Measurements from ENCODE around the gene CDK10. TPM values are rescaled to one million over a fixed set of nuclear protein-coding genes. Genes with fewer than 3 reads are reported as not detected.

Gene CDK10
- polyA plus RNA-seq, 4 donors, result 100 to 239 (median 167) TPM

GRCh38 chr16:89733322-89733721 is 46.8 kb downstream of the CDK10 start:
- DNase-seq, result no peak
- no peak for FAIRE-seq
- 86 to 89% (median 88%) methylated on average over 17 of the region's 17 CpGs for WGBS, 3 donors
- H3K27me3 ChIP-seq (ENCODE audit: control insufficient read depth in 3 of 3, insufficient read depth in 3 of 3, low read length in 3 of 3), result no peaks in the 10 kb centered on the region
- H3K36me3 ChIP-seq (ENCODE audit: control insufficient read depth in 3 of 3, insufficient read depth in 2 of 3, low read depth in 1 of 3, low read length in 3 of 3), result peaks cover 18 to 100% (median 42%) of the 10 kb centered on the region in 3 donors
- no peak overlapping the region for H3K27ac ChIP-seq (ENCODE audit: low read depth in 1 of 3, low read length in 2 of 3)
- no peaks in the 10 kb centered on the region for H3K4me1 ChIP-seq (ENCODE audit: control insufficient read depth in 3 of 3, insufficient read depth in 2 of 3, low read depth in 1 of 3, low read length in 2 of 3)
- H3K9me3 ChIP-seq (ENCODE audit: control insufficient read depth in 2 of 2, insufficient read depth in 1 of 2, low read depth in 1 of 2, low read length in 1 of 2), result no peaks in the 10 kb centered on the region
- no peak overlapping the region for H3K4me3 ChIP-seq (ENCODE audit: low read depth in 1 of 3, low read length in 3 of 3)

GRCh38 chr16:89733792-89734191 is 47.3 kb downstream of the CDK10 start:
- no peak overlapping the region for H3K27ac ChIP-seq (ENCODE audit: low read depth in 1 of 3, low read length in 2 of 3)
- DNase-seq (no peak), FAIRE-seq (no peak)
- no peak overlapping the region for H3K4me3 ChIP-seq (ENCODE audit: low read depth in 1 of 3, low read length in 3 of 3)
- 92 to 93% (median 92%) methylated on average over 21 of the region's 21 CpGs for WGBS, 3 donors
- peaks cover 21 to 100% (median 45%) of the 10 kb centered on the region in 3 donors for H3K36me3 ChIP-seq (ENCODE audit: control insufficient read depth in 3 of 3, insufficient read depth in 2 of 3, low read depth in 1 of 3, low read length in 3 of 3)
- H3K27me3 ChIP-seq (ENCODE audit: control insufficient read depth in 3 of 3, insufficient read depth in 3 of 3, low read length in 3 of 3), result no peaks in the 10 kb centered on the region
- H3K4me1 ChIP-seq (ENCODE audit: control insufficient read depth in 3 of 3, insufficient read depth in 2 of 3, low read depth in 1 of 3, low read length in 2 of 3), result no peaks in the 10 kb centered on the region
- no peaks in the 10 kb centered on the region for H3K9me3 ChIP-seq (ENCODE audit: control insufficient read depth in 2 of 2, insufficient read depth in 1 of 2, low read depth in 1 of 2, low read length in 1 of 2)

- Histone ChIP-seq H3K4me1 (ENCODE audit: control insufficient read depth in 3 of 3, insufficient read depth in 2 of 3, low read depth in 1 of 3, low read length in 2 of 3) (no peaks in the 10 kb centered on the region), H3K9me3 (ENCODE audit: control insufficient read depth in 2 of 2, insufficient read depth in 1 of 2, low read depth in 1 of 2, low read length in 1 of 2) (no peaks in the 10 kb centered on the region), H3K4me3 (ENCODE audit: low read depth in 1 of 3, low read length in 3 of 3) (no peak overlapping the region), H3K27ac (ENCODE audit: low read depth in 1 of 3, low read length in 2 of 3) (no peak overlapping the region), H3K36me3 (ENCODE audit: control insufficient read depth in 3 of 3, insufficient read depth in 2 of 3, low read depth in 1 of 3, low read length in 3 of 3) (peaks cover 22 to 98% (median 39%) of the 10 kb centered on the region in 3 donors), H3K27me3 (ENCODE audit: control insufficient read depth in 3 of 3, insufficient read depth in 3 of 3, low read length in 3 of 3) (no peaks in the 10 kb centered on the region)
- FAIRE-seq (no peak), DNase-seq (no peak)
- WGBS, 3 donors, result 97 to 100% (median 98%) methylated on average over 2 to 3 of the region's 3 CpGs
These were observed 50.1 kb downstream of the CDK10 start for GRCh38 chr16:89736554-89736953.

- no peak overlapping the region for H3K27ac ChIP-seq (ENCODE audit: low read depth in 1 of 3, low read length in 2 of 3)
- H3K36me3 ChIP-seq (ENCODE audit: control insufficient read depth in 3 of 3, insufficient read depth in 2 of 3, low read depth in 1 of 3, low read length in 3 of 3), result peaks cover 22 to 98% (median 33%) of the 10 kb centered on the region in 3 donors
- H3K4me1 ChIP-seq (ENCODE audit: control insufficient read depth in 3 of 3, insufficient read depth in 2 of 3, low read depth in 1 of 3, low read length in 2 of 3), result no peaks in the 10 kb centered on the region
- H3K4me3 ChIP-seq (ENCODE audit: low read depth in 1 of 3, low read length in 3 of 3), result no peak overlapping the region
- no peaks in the 10 kb centered on the region for H3K9me3 ChIP-seq (ENCODE audit: control insufficient read depth in 2 of 2, insufficient read depth in 1 of 2, low read depth in 1 of 2, low read length in 1 of 2)
- DNase-seq (peak in 1 of 2 donors; percentile 36), FAIRE-seq (no peak)
- H3K27me3 ChIP-seq (ENCODE audit: control insufficient read depth in 3 of 3, insufficient read depth in 3 of 3, low read length in 3 of 3), result no peaks in the 10 kb centered on the region
- WGBS, 3 donors, result 78 to 90% (median 84%) methylated on average over 20 of the region's 20 CpGs
These were observed 51.0 kb downstream of the CDK10 start for GRCh38 chr16:89737341-89738071.

- no peak for FAIRE-seq
- no peak for DNase-seq
- no peak overlapping the region for H3K27ac ChIP-seq (ENCODE audit: low read depth in 1 of 3, low read length in 2 of 3)
- H3K4me3 ChIP-seq (ENCODE audit: low read depth in 1 of 3, low read length in 3 of 3), result no peak overlapping the region
- peaks cover 19 to 97% (median 32%) of the 10 kb centered on the region in 3 donors for H3K36me3 ChIP-seq (ENCODE audit: control insufficient read depth in 3 of 3, insufficient read depth in 2 of 3, low read depth in 1 of 3, low read length in 3 of 3)
- no peaks in the 10 kb centered on the region for H3K27me3 ChIP-seq (ENCODE audit: control insufficient read depth in 3 of 3, insufficient read depth in 3 of 3, low read length in 3 of 3)
- WGBS, 3 donors, result 88 to 95% (median 90%) methylated on average over 14 of the region's 14 CpGs
- no peaks in the 10 kb centered on the region for H3K4me1 ChIP-seq (ENCODE audit: control insufficient read depth in 3 of 3, insufficient read depth in 2 of 3, low read depth in 1 of 3, low read length in 2 of 3)
- H3K9me3 ChIP-seq (ENCODE audit: control insufficient read depth in 2 of 2, insufficient read depth in 1 of 2, low read depth in 1 of 2, low read length in 1 of 2), result no peaks in the 10 kb centered on the region
These were observed 51.5 kb downstream of the CDK10 start for GRCh38 chr16:89738072-89738377.

GRCh38 chr16:89738538-89739317 is 52.2 kb downstream of the CDK10 start:
- DNase-seq (no peak), FAIRE-seq (no peak)
- no peak overlapping the region for H3K4me3 ChIP-seq (ENCODE audit: low read depth in 1 of 3, low read length in 3 of 3)
- no peaks in the 10 kb centered on the region for H3K27me3 ChIP-seq (ENCODE audit: control insufficient read depth in 3 of 3, insufficient read depth in 3 of 3, low read length in 3 of 3)
- peaks cover 19 to 95% (median 30%) of the 10 kb centered on the region in 3 donors for H3K36me3 ChIP-seq (ENCODE audit: control insufficient read depth in 3 of 3, insufficient read depth in 2 of 3, low read depth in 1 of 3, low read length in 3 of 3)
- no peaks in the 10 kb centered on the region for H3K4me1 ChIP-seq (ENCODE audit: control insufficient read depth in 3 of 3, insufficient read depth in 2 of 3, low read depth in 1 of 3, low read length in 2 of 3)
- WGBS, 3 donors, result 69 to 81% (median 71%) methylated on average over 20 of the region's 20 CpGs
- H3K27ac ChIP-seq (ENCODE audit: low read depth in 1 of 3, low read length in 2 of 3), result no peak overlapping the region
- H3K9me3 ChIP-seq (ENCODE audit: control insufficient read depth in 2 of 2, insufficient read depth in 1 of 2, low read depth in 1 of 2, low read length in 1 of 2), result no peaks in the 10 kb centered on the region

- H3K36me3 ChIP-seq (ENCODE audit: control insufficient read depth in 3 of 3, insufficient read depth in 2 of 3, low read depth in 1 of 3, low read length in 3 of 3), result peaks cover 19 to 94% (median 28%) of the 10 kb centered on the region in 3 donors
- WGBS, 3 donors, result 82 to 88% (median 84%) methylated on average over 9 of the region's 9 CpGs
- no peaks in the 10 kb centered on the region for H3K4me1 ChIP-seq (ENCODE audit: control insufficient read depth in 3 of 3, insufficient read depth in 2 of 3, low read depth in 1 of 3, low read length in 2 of 3)
- no peak overlapping the region for H3K27ac ChIP-seq (ENCODE audit: low read depth in 1 of 3, low read length in 2 of 3)
- no peaks in the 10 kb centered on the region for H3K27me3 ChIP-seq (ENCODE audit: control insufficient read depth in 3 of 3, insufficient read depth in 3 of 3, low read length in 3 of 3)
- no peak for DNase-seq
- H3K4me3 ChIP-seq (ENCODE audit: low read depth in 1 of 3, low read length in 3 of 3), result no peak overlapping the region
- no peaks in the 10 kb centered on the region for H3K9me3 ChIP-seq (ENCODE audit: control insufficient read depth in 2 of 2, insufficient read depth in 1 of 2, low read depth in 1 of 2, low read length in 1 of 2)
- FAIRE-seq, result no peak
These were observed 52.9 kb downstream of the CDK10 start for GRCh38 chr16:89739383-89739782.

GRCh38 chr16:89741342-89742014 is 55.0 kb downstream of the CDK10 start:
- H3K4me3 ChIP-seq (ENCODE audit: low read depth in 1 of 3, low read length in 3 of 3), result no peak overlapping the region
- H3K4me1 ChIP-seq (ENCODE audit: control insufficient read depth in 3 of 3, insufficient read depth in 2 of 3, low read depth in 1 of 3, low read length in 2 of 3), result no peaks in the 10 kb centered on the region
- H3K9me3 ChIP-seq (ENCODE audit: control insufficient read depth in 2 of 2, insufficient read depth in 1 of 2, low read depth in 1 of 2, low read length in 1 of 2), result no peaks in the 10 kb centered on the region
- H3K36me3 ChIP-seq (ENCODE audit: control insufficient read depth in 3 of 3, insufficient read depth in 2 of 3, low read depth in 1 of 3, low read length in 3 of 3), result peaks cover 16 to 92% (median 25%) of the 10 kb centered on the region in 3 donors
- no peak for DNase-seq
- WGBS, 3 donors, result 84 to 92% (median 85%) methylated on average over 11 of the region's 11 CpGs
- H3K27ac ChIP-seq (ENCODE audit: low read depth in 1 of 3, low read length in 2 of 3), result no peak overlapping the region
- H3K27me3 ChIP-seq (ENCODE audit: control insufficient read depth in 3 of 3, insufficient read depth in 3 of 3, low read length in 3 of 3), result no peaks in the 10 kb centered on the region
- no peak for FAIRE-seq

Data from small intestine (tissue), 7 donors.